GM13977 (cell line): ENCODE data around the gene ZNF488.

Source experiments
- DNase-seq: peaks from one replicate; pipeline ENCODE4 v3.0.0; 2012; ENCODE audit warnings: low spot score
- CTCF ChIP-seq: IDR thresholded peaks from 2 replicates; pipeline ENCODE4 v1.5.1; 2012; ENCODE audit warnings: mild to moderate bottlenecking, control low read depth; ENCODE audit not compliant: insufficient read depth; ENCODE audit errors: extremely low read depth, missing control alignments
- in situ Hi-C: fragments of 300-500 bp; cut with MboI; formaldehyde crosslinking; loops from one replicate; pipeline ENCODE4 v1.12.0; 2022; ENCODE audit warnings: low sequenced_read_pairs, low pct_unique_long_range_greater_than_20kb, mixed read lengths, inconsistent platforms; ENCODE audit not compliant: unreplicated experiment

Gene ZNF488

DNA sequence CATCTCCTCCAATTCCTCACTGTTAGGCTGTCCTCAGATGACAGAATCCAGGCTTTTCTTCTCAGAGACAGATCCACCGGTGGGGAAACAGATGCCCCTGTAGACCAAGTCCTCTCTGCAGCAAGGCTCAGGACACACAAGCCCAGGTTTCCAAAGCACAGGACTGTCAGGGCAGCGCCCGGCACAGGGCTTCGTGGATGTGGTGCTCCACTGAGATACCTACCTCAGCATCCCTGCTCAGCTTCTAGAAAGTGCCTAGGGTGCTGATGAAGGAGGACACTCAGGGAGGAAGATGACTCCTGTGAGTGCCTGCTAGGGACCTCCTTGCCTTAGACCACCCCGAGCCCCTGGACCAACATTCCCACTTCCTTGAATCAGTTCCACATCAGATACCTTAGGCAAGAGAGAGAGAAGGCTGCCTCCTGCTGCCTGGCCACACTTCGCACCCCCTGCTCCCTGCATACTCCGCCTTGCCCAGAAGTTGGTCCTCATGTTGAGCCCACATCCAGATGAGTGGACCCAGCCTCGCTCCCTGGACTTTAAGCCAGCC is 44.8 kb downstream of the ZNF488 start:
- no peak for TF ChIP-seq CTCF
- in situ Hi-C loops, result no loop called here
- no peak for DNase-seq

- no peak for DNase-seq
- TF ChIP-seq CTCF, result no peak
- in situ Hi-C loops, result no loop called here
These were observed 46.8 kb downstream of the ZNF488 start for GRCh38 chr10:47337310-47337709.

- no peak for DNase-seq
- in situ Hi-C loops, result no loop called here
- TF ChIP-seq CTCF, result no peak
These were observed 47.5 kb downstream of the ZNF488 start for GRCh38 chr10:47336387-47337134.

- no peak for DNase-seq
- TF ChIP-seq CTCF, result no peak
- in situ Hi-C loops, result no loop called here
These were observed 48.2 kb downstream of the ZNF488 start for GRCh38 chr10:47335906-47336305.

DNA sequence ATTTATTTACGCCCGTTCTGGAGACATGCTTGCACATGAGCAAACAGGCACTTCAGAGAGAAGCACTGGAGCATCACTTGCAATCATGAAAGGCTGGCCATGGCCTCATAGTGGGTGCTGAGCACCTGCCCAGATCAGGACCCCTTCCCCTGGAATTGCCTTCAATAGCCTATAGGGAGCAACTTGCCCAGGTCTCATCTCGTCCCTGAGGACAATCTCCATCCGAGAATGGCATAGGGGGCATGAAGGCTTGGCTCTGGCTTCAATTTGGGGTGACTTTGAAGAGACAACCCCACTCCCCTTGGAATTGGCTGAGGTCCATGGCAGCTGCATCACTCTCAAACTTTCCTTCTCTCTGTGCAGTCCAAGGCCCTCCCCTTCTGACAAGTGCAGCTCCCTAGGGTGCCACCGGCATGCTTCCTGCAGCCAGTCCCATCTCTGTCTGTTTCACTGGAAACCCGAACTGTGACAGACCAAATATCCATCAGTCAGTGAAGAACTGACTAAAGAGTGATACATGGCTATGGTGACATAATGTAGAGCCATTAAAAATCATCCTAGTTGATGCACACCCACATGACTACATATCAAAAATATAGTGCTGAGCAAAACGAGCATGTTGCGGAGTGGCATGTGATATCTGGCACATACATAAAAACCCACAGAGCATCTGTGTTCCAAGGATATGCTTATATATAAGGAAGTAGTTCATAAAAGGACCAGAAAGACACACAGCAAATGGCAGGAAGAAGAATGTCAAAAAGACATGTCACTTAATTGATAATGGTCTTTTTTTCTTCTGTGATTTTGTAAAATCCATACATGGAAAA is 49.4 kb downstream of the ZNF488 start:
- in situ Hi-C loops, result no loop called here
- DNase-seq, result no peak
- TF ChIP-seq CTCF, result no peak

DNA sequence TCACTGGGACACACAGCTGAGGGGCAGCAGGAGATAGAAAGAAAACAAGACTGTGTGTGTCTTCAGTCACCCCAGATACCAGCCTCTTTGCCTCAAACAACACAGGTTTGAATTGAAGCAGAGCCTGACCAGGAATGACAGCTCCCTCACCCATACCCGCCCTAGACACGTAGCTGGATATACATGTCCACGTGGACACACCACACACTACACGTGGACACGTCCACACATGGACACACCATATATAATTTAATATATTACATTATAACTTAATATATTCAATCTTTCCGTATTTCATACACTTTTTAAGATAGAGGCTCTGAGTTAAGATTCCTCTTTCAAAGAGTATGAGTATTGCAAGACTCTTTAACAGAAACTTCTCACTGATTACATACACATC is 50.6 kb downstream of the ZNF488 start:
- TF ChIP-seq CTCF, result no peak
- in situ Hi-C loops, result no loop called here
- no peak for DNase-seq
